K562 (cell line): Measurements from ENCODE around the gene ZNF581. TPM values are rescaled to one million over a fixed set of nuclear protein-coding genes. Genes with fewer than 3 reads are reported as not detected.

ENCODE experiments used
- ARID2 ChIP-seq: fragments of 450-650 bp; IDR thresholded peaks from 2 replicates; pipeline ENCODE4 v1.6.1; 2017; ENCODE audit warnings: antibody characterized with exemption, mild to moderate bottlenecking
- ARNT ChIP-seq, 2 experiments: fragments of 450-650 bp; IDR thresholded peaks; 2 replicates each; pipeline ENCODE4 v1.6.1; 2016; ENCODE audit warnings: mild to moderate bottlenecking in 1 of 2
- ATF1 ChIP-seq, 2 experiments: fragments of 450-650 bp in 1 of 2; IDR thresholded peaks; 2 replicates each; pipeline ENCODE4 v1.6.1; 2016; ENCODE audit warnings: missing compliant biosample characterization in 1 of 2, missing genetic modification characterization in 1 of 2
- EWSR1 ChIP-seq: fragments of 450-650 bp; IDR thresholded peaks from 2 replicates; pipeline ENCODE4 v1.6.1; 2018; ENCODE audit warnings: borderline replicate concordance, mild to moderate bottlenecking, low read depth, moderate library complexity; ENCODE audit not compliant: partially characterized antibody
- HIVEP1 ChIP-seq: fragments of 250-450 bp; sonication (Bioruptor Pico); IDR thresholded peaks from 2 replicates; pipeline ENCODE4 v1.4.0; 2020; ENCODE audit warnings: mild to moderate bottlenecking
- L3MBTL2 ChIP-seq: fragments of 450-650 bp; IDR thresholded peaks from 2 replicates; pipeline ENCODE4 v1.6.1; 2016; ENCODE audit warnings: mild to moderate bottlenecking, moderate library complexity
- MEIS2 ChIP-seq: fragments of 450-650 bp; IDR thresholded peaks from 2 replicates; pipeline ENCODE4 v1.6.1; 2014; ENCODE audit warnings: mild to moderate bottlenecking; ENCODE audit not compliant: partially characterized antibody
- MXI1 ChIP-seq: IDR thresholded peaks from 2 replicates; pipeline ENCODE4 v1.6.1; 2011; ENCODE audit warnings: low read depth, mild to moderate bottlenecking, improper control_type of control experiment, low read length
- NELFE ChIP-seq: IDR thresholded peaks from 2 replicates; pipeline ENCODE4 v1.6.1; 2011; ENCODE audit warnings: mild to moderate bottlenecking; ENCODE audit not compliant: insufficient read depth, insufficient read length
- RB1 ChIP-seq: fragments of 450-650 bp; IDR thresholded peaks from 2 replicates; pipeline ENCODE4 v1.6.1; 2017; ENCODE audit warnings: low read depth, mild to moderate bottlenecking
- RHOXF2B ChIP-seq: fragments of 250-450 bp; sonication (Bioruptor Pico); conservative IDR thresholded peaks from 2 replicates; pipeline ENCODE4 v1.5.1; 2021
- RNF2 ChIP-seq: sonication (generic); IDR thresholded peaks from 2 replicates; pipeline ENCODE4 v1.6.1; 2016
- SRF ChIP-seq, 2 experiments: fragments of 250-450, 450-650 bp in 1 of 2; sonication (Bioruptor Pico) in 1 of 2; sonication (generic) in 1 of 2; formaldehyde crosslinking; IDR thresholded peaks; 2 replicates each; pipeline versions ENCODE4 v1.5.0 to v1.5.1; 2020 to 2022; ENCODE audit warnings: mild to moderate bottlenecking in 1 of 2, missing genetic modification reagents in 1 of 2
- polyA plus RNA-seq, 8 experiments: library from polyadenylated mRNA; depleted of rRNA in 4 of 8; stranded (reverse) in 5 of 8; unstranded in 3 of 8; fragments of >200 nt; fragmentation: Nextera tagmentation in 2 of 8; fragmentation: Illumina TruSeq in 1 of 8; extraction: Ambion mirVana in 2 of 8; extraction: Trizol in 1 of 8; gene quantifications; 2 replicates each; pipeline versions ENCODE4 v1.2.1 to v1.2.3, GENCODE V29; 2011 to 2014; ENCODE audit warnings: inconsistent platforms in 1 of 8, missing spikeins in 1 of 8
- total RNA-seq, 7 experiments: library from RNA; depleted of rRNA in 6 of 7; stranded (reverse); fragments of >200 nt in 6 of 7; fragmentation: Illumina TruSeq in 2 of 7; extraction: Trizol in 2 of 7; gene quantifications; 2 replicates each; pipeline versions ENCODE4 v1.2.1 to v1.2.3, GENCODE V29; 2011 to 2021; ENCODE audit warnings: low replicate concordance in 1 of 7
- TF ChIP-seq, protein P1 (sequence below): fragments of 450-650 bp; IDR thresholded peaks from 2 replicates; pipeline ENCODE4 v1.6.1; 2016; ENCODE audit warnings: antibody characterized with exemption
- TF ChIP-seq, protein P2 (sequence below): fragments of 150-350 bp; conservative IDR thresholded peaks from 2 replicates; pipeline ENCODE4 v1.6.1; 2014; ENCODE audit warnings: low read length
- TF ChIP-seq, protein P3 (sequence below): fragments of 250-450 bp; sonication (Bioruptor Pico); IDR thresholded peaks from 2 replicates; pipeline ENCODE4 v1.5.0; 2021; ENCODE audit warnings: mild to moderate bottlenecking, moderate library complexity
- TF ChIP-seq, protein P4 (sequence below): fragments of 250-450 bp; sonication (Bioruptor Pico); IDR thresholded peaks from 2 replicates; pipeline ENCODE4 v1.9.0; 2021; ENCODE audit warnings: mild to moderate bottlenecking
- TF ChIP-seq, protein P5 (sequence below): conservative IDR thresholded peaks from 2 replicates; pipeline ENCODE4 v1.6.1; 2011; ENCODE audit warnings: low read depth, mild to moderate bottlenecking, low read length; ENCODE audit not compliant: control insufficient read depth

Gene ZNF581
- total and polyA plus RNA-seq, 9 of the 15 experiments (the other 6 are each of a cell fraction or from before 2014, with no cell fraction given), result 2.4 to 39.4 (median 15.4) TPM

DNA sequence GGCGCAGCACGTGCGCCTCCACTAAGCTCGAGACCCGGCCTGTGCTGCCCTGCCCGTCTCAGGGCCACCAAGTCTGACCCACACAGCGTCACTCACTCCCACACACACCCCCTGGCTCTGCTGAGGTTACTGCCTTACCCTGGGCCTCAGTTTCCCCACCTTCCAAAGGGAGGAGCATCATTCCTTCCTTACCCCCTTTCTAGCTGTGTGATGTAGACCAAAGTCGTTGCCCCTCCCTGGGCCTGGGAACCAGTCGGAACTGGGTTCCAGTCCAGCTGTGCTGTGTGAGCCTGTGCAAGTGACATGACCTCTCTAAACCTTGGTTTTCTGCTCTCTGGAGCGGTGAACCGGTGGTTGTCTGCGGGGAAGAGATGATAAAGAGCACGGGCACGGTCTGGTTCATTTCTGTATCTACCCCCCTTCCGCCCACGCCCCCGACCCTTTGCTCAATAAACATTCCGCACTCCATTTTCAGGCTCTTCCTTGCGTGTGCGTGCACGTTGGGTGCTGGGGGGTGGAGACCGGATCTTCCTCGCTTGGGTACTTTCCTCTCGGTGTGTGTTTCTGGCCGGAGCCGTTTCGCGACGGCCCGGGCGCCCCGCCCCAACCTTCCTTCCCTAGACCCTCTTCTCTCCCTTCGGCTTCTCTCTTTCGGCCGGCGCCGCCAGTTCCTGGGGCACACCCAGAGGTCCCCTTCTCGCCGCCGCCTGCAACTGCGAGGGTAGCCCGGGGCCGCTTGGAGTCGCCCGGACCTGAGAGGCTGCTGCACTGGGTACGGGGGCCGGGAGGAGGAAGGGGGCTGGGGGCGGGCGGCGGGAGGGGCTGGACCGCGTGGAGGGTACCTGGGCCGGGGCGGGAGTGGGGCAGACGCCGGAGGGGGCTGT lies at the start of gene ZNF581 (continued):
- TF ChIP-seq, protein P1, sequence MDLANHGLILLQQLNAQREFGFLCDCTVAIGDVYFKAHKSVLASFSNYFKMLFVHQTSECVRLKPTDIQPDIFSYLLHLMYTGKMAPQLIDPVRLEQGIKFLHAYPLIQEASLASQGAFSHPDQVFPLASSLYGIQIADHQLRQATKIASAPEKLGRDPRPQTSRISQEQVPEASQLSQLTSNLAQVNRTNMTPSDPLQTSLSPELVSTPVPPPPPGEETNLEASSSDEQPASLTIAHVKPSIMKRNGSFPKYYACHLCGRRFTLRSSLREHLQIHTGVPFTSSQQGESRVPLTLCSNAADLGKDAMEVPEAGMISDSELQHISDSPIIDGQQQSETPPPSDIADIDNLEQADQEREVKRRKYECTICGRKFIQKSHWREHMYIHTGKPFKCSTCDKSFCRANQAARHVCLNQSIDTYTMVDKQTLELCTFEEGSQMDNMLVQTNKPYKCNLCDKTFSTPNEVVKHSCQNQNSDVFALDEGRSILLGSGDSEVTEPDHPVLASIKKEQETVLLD, result peak; percentile 66; the same call in 1 of the 2 replicates
- TF ChIP-seq MEIS2 (no peak), RB1 (peak; percentile 84), EWSR1 (no peak), RNF2 (0 out of 2 replicates have a peak, but pooled peaks have one; percentile 41), NELFE (no peak), SRF (CRISPR knock-in tag; IDR thresholded peaks at IDR 0.05) (0 out of 4 replicates have a peak, but pooled peaks of 1 of the 2 experiments have one; percentile 11), ARID2 (no peak), RHOXF2B (CRISPR knock-in tag) (0 out of 2 replicates have a peak, but pooled peaks have one; percentile 29), ARNT (IDR thresholded peaks at IDR 0.05) (peak; percentile 56 to 73; a peak in 2 of 4 replicates), MXI1 (peak; percentile 56; the same call in 1 of the 2 replicates), L3MBTL2 (peak; percentile 19; the same call in 1 of the 2 replicates), HIVEP1 (CRISPR knock-in tag) (0 out of 2 replicates have a peak, but pooled peaks have one; percentile 40), ATF1 (CRISPR knock-in tag; IDR thresholded peaks at IDR 0.05) (no peak), ATF1 (tag; IDR thresholded peaks at IDR 0.05) (peak; percentile 51)
- TF ChIP-seq, protein P2, sequence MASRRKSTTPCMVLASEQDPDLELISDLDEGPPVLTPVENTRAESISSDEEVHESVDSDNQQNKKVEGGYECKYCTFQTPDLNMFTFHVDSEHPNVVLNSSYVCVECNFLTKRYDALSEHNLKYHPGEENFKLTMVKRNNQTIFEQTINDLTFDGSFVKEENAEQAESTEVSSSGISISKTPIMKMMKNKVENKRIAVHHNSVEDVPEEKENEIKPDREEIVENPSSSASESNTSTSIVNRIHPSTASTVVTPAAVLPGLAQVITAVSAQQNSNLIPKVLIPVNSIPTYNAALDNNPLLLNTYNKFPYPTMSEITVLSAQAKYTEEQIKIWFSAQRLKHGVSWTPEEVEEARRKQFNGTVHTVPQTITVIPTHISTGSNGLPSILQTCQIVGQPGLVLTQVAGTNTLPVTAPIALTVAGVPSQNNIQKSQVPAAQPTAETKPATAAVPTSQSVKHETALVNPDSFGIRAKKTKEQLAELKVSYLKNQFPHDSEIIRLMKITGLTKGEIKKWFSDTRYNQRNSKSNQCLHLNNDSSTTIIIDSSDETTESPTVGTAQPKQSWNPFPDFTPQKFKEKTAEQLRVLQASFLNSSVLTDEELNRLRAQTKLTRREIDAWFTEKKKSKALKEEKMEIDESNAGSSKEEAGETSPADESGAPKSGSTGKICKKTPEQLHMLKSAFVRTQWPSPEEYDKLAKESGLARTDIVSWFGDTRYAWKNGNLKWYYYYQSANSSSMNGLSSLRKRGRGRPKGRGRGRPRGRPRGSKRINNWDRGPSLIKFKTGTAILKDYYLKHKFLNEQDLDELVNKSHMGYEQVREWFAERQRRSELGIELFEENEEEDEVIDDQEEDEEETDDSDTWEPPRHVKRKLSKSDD, result no peak
- TF ChIP-seq, protein P3, sequence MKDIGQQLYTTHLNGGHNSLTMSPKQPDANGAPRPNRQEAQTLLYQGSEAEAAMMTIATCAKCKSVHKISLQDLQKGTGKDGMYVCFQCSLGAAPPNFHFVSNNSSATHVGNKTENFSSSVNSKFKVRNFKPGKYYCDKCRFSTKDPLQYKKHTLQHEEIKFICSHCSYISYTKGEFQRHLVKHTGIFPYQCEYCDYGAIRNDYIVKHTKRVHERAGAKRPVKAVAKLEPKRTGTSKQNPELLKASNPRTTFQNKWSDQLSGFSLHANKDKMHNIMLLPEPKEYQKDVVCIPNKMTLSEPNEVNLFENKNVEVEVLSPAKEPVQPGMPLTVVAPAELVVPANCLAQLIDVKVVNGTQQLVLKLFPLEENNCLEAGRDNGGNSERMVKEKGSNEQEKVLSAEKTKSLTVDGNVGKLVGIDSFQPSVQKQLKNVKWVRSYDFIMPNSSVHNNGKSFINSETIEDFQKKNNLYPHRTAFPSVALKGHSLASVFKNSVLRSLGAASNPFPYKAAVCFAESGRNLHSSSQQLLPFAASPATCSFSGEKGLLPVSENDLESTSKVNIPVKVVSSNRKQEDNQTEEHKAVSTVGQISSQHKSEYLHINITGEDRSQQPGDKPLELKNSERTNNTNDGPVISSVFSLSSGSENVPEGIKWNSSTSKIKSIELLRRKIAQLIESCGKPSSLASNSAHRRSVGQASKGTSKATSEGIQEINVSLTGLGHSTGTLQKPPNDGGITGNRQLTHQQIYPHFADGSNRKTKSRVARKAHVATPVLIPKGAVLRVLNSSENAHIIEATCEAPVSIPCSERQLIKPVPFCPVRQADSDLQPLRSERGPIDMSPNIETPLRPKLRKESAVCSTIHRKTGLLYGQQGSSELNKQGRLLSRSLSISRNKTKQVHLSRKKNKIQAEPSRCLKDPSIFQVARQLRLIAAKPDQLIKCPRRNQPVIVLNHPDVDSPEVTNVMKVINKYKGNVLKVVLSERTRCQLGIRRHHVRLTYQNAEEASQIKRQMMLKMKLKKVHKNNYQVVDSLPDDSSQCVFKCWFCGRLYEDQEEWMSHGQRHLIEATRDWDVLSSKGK (CRISPR knock-in tag), result no peak
- TF ChIP-seq, protein P4, sequence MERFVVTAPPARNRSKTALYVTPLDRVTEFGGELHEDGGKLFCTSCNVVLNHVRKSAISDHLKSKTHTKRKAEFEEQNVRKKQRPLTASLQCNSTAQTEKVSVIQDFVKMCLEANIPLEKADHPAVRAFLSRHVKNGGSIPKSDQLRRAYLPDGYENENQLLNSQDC (CRISPR knock-in tag), result no peak
- TF ChIP-seq, protein P5, sequence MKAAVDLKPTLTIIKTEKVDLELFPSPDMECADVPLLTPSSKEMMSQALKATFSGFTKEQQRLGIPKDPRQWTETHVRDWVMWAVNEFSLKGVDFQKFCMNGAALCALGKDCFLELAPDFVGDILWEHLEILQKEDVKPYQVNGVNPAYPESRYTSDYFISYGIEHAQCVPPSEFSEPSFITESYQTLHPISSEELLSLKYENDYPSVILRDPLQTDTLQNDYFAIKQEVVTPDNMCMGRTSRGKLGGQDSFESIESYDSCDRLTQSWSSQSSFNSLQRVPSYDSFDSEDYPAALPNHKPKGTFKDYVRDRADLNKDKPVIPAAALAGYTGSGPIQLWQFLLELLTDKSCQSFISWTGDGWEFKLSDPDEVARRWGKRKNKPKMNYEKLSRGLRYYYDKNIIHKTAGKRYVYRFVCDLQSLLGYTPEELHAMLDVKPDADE, result peak; percentile 54; the same call in 1 of the 2 replicates
